Breast epithelium (tissue), 3 donors: ENCODE measurements around the gene S100A9.

ENCODE experiments used
- CTCF ChIP-seq, 3 donors: fragments of 450-650 bp; IDR thresholded peaks; one replicate each; pipeline ENCODE4 v1.5.1; 2016 to 2017; ENCODE audit warnings: antibody characterized with exemption in 3 of 3, mild to moderate bottlenecking in 3 of 3, moderate library complexity in 3 of 3
- POLR2AphosphoS5 ChIP-seq, 3 donors: sonication (generic); formaldehyde crosslinking; IDR thresholded peaks; one replicate each; pipeline ENCODE4 v1.6.1; 2017; ENCODE audit warnings: antibody characterized with exemption in 3 of 3

- TF ChIP-seq CTCF (IDR thresholded peaks at IDR 0.05) (no peak), POLR2AphosphoS5 (IDR thresholded peaks at IDR 0.05) (no peak)
These were observed 49.1 kb upstream of the S100A9 start for GRCh38 chr1:153308540-153308939.
